GM18498 (cell line): ENCODE results near the gene TAGLN.
"Not testable (repeated sequence)": the region's sequence is repeated elsewhere in the genome, so short reads cannot be mapped to it uniquely, and the experiment has no call there.

Source experiments
- ATAC-seq: cut with Tn5 transposase; IDR thresholded peaks from one replicate; pipeline ENCODE4 v1.9.1; 2021; ENCODE audit warnings: mild to moderate bottlenecking, moderate library complexity; ENCODE audit not compliant: unreplicated experiment

The TAGLN gene

GRCh38 chr11:117180661-117181585 is 18.2 kb upstream of the TAGLN start:
- ATAC-seq, result peak; percentile 38

DNA sequence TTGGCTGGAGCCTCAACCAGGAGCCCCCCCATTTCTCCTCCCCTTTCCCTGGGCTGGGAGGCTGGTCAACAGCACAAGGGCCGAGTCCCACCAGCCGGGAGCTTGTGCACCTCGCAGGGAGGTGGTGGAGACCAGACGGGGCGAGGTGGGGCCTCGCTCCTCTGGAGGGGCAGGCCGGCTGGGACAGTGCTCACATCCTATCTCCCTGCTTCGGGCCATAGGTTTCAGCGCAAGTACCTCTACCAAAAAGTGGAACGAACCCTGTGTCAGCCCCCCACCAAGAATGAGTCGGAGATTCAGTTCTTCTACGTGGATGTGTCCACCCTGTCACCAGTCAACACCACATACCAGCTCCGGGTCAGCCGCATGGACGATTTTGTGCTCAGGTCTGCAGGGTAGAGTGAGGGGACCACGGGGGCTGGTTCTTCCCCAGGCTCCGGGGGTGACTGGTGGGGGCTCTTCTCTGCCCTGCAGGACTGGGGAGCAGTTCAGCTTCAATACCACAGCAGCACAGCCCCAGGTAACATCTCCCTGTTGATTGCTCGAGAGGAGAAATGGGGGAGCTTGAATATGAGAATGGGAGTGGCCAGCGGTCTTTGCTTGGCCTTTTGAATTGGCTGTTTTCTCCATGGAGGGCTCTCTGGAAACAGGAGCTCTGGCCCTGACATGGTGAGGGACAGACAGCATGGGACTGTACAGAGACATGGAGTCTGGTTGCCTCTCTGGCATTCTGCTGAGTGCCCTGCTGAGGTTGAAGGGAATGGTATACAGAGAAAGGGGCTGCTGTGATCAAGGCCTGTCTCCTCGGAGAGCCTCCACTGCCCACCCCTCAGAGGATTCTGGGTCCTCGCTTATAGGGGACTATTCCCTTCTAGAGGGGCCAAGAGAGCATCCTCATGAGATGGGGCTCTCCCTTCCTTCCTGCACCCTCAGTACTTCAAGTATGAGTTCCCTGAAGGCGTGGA is 17.3 kb upstream of the TAGLN start:
- no peak for ATAC-seq

GRCh38 chr11:117182551-117182935 is 16.6 kb upstream of the TAGLN start:
- no peak for ATAC-seq

- ATAC-seq, result not testable (repeated sequence)
These were observed 16.0 kb upstream of the TAGLN start for GRCh38 chr11:117183178-117183577.

- ATAC-seq, result no peak
These were observed 15.3 kb upstream of the TAGLN start for GRCh38 chr11:117183724-117184349.

DNA sequence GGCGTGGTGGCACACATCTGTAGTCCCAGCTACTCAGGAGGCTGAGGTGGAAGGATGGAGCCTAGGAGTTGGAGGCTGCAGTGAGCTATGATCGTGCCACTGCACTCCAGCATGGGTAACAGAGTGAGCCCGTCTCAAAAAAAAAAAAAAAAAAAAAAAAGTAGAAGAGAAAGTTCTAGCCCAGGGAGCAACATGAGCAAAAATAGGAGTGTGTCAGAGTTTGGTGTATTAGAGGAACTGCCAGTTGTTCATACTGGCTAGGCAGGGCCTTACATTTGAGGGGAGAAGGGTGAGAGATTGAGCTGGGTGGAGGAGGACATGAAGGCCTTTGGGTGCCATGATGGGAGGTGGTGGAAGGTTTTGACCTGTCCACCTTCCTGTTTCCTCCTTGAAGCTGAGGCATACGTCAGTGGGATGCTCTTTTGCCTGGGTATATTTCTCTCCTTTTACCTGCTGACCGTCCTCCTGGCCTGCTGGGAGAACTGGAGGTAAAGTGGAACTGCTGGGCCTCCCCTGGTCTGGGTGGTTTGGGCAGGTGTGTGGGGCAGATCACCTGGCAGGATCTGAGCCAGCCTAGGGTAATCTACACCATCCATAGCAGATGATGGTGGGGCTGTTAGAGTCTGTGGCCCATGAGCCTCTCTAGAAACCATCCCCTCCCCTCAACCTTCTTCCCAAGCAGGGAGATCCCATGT is 13.3 kb upstream of the TAGLN start:
- ATAC-seq, result no peak

DNA sequence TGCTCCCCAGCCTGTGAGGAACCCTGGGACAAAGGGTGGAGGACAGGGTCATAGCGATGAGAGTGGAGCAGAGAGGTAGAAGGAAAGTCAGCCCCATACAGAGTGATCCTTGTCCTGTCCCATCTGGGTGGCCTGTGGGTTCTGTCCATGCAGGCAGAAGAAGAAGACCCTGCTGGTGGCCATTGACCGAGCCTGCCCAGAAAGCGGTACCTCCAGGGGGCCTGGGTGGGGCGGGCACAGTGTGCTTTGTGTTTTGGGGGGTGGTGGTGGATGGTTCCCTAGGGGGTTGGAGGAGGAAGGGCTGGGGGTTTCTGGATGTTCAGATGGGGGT is 12.8 kb upstream of the TAGLN start:
- no peak for ATAC-seq

DNA sequence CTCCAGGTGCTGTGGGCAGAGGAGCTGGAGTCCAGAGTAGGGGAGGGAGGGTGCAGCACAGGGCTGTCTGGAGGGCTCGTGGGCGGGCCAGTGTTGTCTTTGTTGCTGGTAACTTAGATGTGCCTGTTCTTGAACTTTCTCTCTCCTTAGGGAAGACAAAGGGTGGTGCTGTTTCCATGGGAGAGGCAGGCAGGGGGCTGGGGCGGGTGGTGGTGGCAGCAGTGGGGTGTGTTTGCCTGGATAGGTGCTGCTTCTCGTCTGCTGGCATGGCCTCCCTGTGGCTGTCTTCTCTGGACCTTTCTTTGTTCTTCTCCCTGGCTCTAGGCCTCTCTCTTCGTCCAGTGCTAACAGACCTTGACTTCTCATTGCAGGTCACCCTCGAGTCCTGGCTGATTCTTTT is 12.2 kb upstream of the TAGLN start:
- no peak for ATAC-seq

GRCh38 chr11:117187428-117187798 is 11.8 kb upstream of the TAGLN start:
- no peak for ATAC-seq

GRCh38 chr11:117187799-117188481 is 11.2 kb upstream of the TAGLN start:
- no peak for ATAC-seq

- no peak for ATAC-seq
These were observed 10.5 kb upstream of the TAGLN start for GRCh38 chr11:117188620-117189081.

DNA sequence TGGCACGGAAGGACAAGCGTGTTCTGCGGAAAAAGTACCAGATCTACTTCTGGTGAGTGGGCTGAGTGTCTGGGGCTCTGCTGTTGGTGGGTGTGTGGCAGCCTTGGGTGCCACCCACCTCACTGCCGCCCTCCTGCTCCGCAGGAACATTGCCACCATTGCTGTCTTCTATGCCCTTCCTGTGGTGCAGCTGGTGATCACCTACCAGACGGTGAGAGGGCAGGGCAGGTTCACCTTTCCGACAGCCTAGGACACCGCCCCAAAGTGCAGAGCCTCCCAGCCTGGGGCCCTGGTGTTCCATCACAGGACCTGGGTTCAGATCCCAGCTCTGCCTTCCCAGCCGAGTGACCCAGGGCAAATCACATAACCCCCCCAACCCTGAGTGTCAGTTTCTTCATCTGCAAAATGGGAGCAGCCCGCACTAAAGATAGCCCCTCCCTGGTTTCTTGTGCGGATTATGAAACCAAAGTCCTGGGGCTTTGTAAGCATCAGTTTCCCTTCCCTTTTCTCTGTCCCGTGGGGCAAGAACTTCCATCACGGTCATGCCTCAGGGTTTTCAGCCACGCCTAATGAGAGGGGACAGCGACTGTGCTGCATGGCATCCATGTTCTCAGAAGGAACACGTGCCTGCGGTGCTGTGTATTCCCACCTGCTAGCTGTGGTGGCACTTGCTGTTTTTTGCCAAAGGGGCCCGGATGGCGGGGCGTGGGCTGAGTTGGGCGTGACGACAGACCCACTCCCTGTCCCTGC is 9.8 kb upstream of the TAGLN start:
- peak; percentile 56 for ATAC-seq

GRCh38 chr11:117189941-117190544 is 9.1 kb upstream of the TAGLN start:
- ATAC-seq, result no peak

- no peak for ATAC-seq
These were observed 7.3 kb upstream of the TAGLN start for GRCh38 chr11:117191680-117192400.

- ATAC-seq, result no peak
These were observed 6.7 kb upstream of the TAGLN start for GRCh38 chr11:117192401-117192875.

DNA sequence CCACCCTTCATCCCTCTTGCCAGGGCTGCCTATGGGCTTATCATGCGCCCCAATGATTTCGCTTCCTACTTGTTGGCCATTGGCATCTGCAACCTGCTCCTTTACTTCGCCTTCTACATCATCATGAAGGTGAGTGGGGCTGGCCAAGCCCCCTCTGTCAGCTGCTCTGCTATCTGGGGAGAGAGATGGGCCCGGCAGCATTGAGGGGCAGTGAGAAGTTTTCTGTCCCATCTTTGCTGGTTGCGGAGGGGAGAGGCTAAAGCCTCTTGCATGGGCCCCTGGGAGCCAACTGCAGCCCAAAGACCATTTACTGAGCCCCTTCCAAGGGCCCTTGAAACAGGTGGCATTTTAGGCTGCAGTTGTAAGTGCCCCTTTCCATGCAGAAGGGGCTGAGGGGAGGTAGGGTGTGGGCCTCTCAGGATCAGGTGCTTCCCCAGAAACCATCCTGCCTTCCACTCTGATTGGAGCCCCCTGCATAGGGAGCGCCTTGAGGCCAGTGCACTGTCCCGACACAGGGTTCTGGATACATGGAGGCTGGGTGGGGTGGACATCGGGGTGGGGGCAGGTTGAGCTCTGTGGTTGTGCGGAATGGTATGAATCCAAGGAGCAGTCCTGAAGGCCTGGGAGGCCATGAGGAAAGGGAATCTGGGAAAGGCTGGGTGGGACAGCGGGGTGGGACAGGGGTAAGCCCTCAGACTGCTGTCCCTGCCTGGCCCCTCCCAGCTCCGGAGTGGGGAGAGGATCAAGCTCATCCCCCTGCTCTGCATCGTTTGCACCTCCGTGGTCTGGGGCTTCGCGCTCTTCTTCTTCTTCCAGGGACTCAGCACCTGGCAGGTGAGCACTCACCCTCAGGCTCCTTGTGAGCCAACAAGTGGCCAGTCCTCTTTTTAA is 5.8 kb upstream of the TAGLN start:
- no peak for ATAC-seq

DNA sequence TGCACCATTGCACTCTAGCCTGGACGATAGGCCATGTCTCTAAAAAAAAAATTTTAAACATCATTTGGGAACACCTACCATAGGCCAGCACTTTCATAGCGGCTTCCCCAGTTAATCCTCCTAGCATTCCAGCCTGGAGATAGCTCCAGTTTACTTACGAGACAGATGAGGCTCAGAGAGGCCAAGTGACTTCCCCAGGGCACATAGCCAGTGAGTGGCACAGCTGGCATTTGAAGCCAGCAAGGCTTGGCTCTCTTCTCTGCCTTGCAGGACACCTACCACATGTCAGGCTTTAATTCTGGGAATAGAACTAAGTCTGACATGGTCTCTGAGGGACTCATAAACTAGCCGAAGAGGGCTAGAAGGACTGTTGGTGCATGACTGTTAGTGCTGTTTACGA is 4.9 kb upstream of the TAGLN start:
- no peak for ATAC-seq
